HT1080 (cell line): ENCODE measurements around the gene SYTL1. TPM values are rescaled to one million over a fixed set of nuclear protein-coding genes. Genes with fewer than 3 reads are reported as not detected.

Experiments used
- DNase-seq: peaks from one replicate; pipeline ENCODE4 v3.0.0-alpha.2; 2015; ENCODE audit warnings: low read depth
- small RNA-seq: library from RNA; depleted of rRNA; stranded (forward); fragments of <200 nt; gene quantifications from one replicate; pipeline ENCODE3, GENCODE V24; 2014
- total RNA-seq: library from RNA; depleted of rRNA; stranded (reverse); fragments of >200 nt; shearing (Covaris generic); gene quantifications from 2 replicates; pipeline ENCODE4 v1.2.3, GENCODE V29; 2014; rRNA removed

SYTL1 gene
- total RNA-seq, 1 experiment from 2014 or later, result 4.1 TPM

DNA sequence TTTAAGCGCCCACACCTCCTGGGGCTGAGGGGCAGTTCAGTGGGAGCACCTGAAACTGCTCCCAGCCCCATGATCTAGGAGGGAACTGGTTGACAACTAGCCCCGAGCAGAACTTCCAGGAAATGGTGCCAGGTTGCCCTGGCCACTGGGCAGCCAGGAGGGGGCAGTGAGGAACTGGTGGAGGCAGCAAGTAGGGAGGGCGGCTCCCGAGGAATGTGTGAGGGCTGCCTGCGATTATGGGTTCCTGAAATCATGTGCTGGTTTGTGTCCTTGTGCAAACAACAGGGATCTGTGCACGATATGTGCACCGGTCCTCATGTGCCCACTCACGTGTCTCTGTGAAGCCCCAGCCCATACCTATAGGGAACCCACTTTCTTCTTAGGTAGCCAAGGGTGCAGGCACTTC lies 60.5 kb downstream of the SYTL1 start:
- peak; percentile 53 for DNase-seq

- no peak for DNase-seq
Measured at GRCh38 chr1:27403065-27403726, 61.4 kb downstream of the SYTL1 start.

Small RNAs within 50 kb of the gene (small RNA-seq; reads per million reads assigned to genes)
- gene RNU6-48P, result not detected

Other genes starting within 250 kb of the SYTL1 start
- 11.3 and 13.1 TPM in 2 replicates for gene SLC9A1, start 186.9 kb upstream of the SYTL1 start, total RNA-seq
- 6.3 and 9.1 TPM in 2 replicates for gene WDTC1, start 107.4 kb upstream of the SYTL1 start, total RNA-seq
- 61.1 and 75.0 TPM in 2 replicates for gene TMEM222, start 19.9 kb upstream of the SYTL1 start, total RNA-seq
- gene MAP3K6, start 24.9 kb downstream of the SYTL1 start, total RNA-seq, result 7.9 and 8.3 TPM in 2 replicates
- gene FCN3, start 32.8 kb downstream of the SYTL1 start, total RNA-seq, result not detected in 2 replicates
- not detected in 2 replicates for gene CD164L2, start 41.3 kb downstream of the SYTL1 start, total RNA-seq
- 2.7 and 2.8 TPM in 2 replicates for gene GPR3, start 50.6 kb downstream of the SYTL1 start, total RNA-seq
- 12.5 and 18.2 TPM in 2 replicates for gene WASF2, start 148.1 kb downstream of the SYTL1 start, total RNA-seq